ENCODE data around the gene PHF1. TPM values are rescaled to one million over a fixed set of nuclear protein-coding genes. Genes with fewer than 3 reads are reported as not detected.
"Not testable (repeated sequence)": the region's sequence is repeated elsewhere in the genome, so short reads cannot be mapped to it uniquely, and the experiment has no call there.

The PHF1 gene
- total RNA-seq, 2 experiments from 2014 or later = 32.4 to 42.3 TPM

GRCh38 chr6:33377171-33377570 is 33.6 kb upstream of the PHF1 start:
- H3K9me3 Mint-ChIP-seq = no peaks in the 10 kb centered on the region
- no peaks in the 10 kb centered on the region for H3K27me3 Mint-ChIP-seq
- H3K36me3 Mint-ChIP-seq = no peaks in the 10 kb centered on the region
- intact Hi-C loops (cut with micrococcal nuclease) = no loop called here
- CTCF ChIA-PET = no interaction called here
- no peak overlapping the region for H3K4me3 Mint-ChIP-seq
- POLR2A ChIA-PET = no interaction called here
- no peak for DNase-seq
- H3K4me1 Mint-ChIP-seq (ENCODE audit: low read depth) = peaks cover 8% of the 10 kb centered on the region
- H3K27ac Mint-ChIP-seq = no peak overlapping the region

- DNase-seq; H3K27me3 Mint-ChIP-seq; H3K36me3 Mint-ChIP-seq; H3K4me3 Mint-ChIP-seq; POLR2A ChIA-PET; H3K9me3 Mint-ChIP-seq; H3K4me1 Mint-ChIP-seq (ENCODE audit: low read depth); H3K27ac Mint-ChIP-seq; intact Hi-C loops (cut with micrococcal nuclease): not testable (repeated sequence)
- CTCF ChIA-PET = interaction anchor here (0.6 kb wide), 1 partner anchor 16 kb away, joined by 3 read pairs; no protein-coding TSS in a partner anchor
Observed at GRCh38 chr6:33379184-33379583, 31.6 kb upstream of the PHF1 start.

- ChIA-PET CTCF (interaction anchor here (0.6 kb wide), 1 partner anchor 80 kb away, joined by 3 read pairs; no protein-coding TSS in a partner anchor), POLR2A (no interaction called here)
- Mint-ChIP-seq H3K4me3 (no peak overlapping the region), H3K4me1 (ENCODE audit: low read depth) (no peaks in the 10 kb centered on the region), H3K27ac (no peak overlapping the region), H3K27me3 (peaks cover 2% of the 10 kb centered on the region), H3K9me3 (no peaks in the 10 kb centered on the region), H3K36me3 (no peaks in the 10 kb centered on the region)
- intact Hi-C loops (cut with micrococcal nuclease) = no loop called here
- DNase-seq = no peak
Observed at GRCh38 chr6:33380272-33380981, 30.4 kb upstream of the PHF1 start.

GRCh38 chr6:33383427-33384185 is 27.2 kb upstream of the PHF1 start:
- no peak overlapping the region for H3K4me3 Mint-ChIP-seq
- H3K27me3 Mint-ChIP-seq = peaks cover 2% of the 10 kb centered on the region
- no peaks in the 10 kb centered on the region for H3K36me3 Mint-ChIP-seq
- intact Hi-C loops (cut with micrococcal nuclease) = no loop called here
- H3K4me1 Mint-ChIP-seq (ENCODE audit: low read depth) = no peaks in the 10 kb centered on the region
- H3K27ac Mint-ChIP-seq = no peak overlapping the region
- ChIA-PET CTCF (interaction anchor here (0.6 kb wide), 1 partner anchor 772 kb away, joined by 4 read pairs; no protein-coding TSS in a partner anchor), POLR2A (no interaction called here)
- no peak for DNase-seq
- H3K9me3 Mint-ChIP-seq = no peaks in the 10 kb centered on the region

DNA sequence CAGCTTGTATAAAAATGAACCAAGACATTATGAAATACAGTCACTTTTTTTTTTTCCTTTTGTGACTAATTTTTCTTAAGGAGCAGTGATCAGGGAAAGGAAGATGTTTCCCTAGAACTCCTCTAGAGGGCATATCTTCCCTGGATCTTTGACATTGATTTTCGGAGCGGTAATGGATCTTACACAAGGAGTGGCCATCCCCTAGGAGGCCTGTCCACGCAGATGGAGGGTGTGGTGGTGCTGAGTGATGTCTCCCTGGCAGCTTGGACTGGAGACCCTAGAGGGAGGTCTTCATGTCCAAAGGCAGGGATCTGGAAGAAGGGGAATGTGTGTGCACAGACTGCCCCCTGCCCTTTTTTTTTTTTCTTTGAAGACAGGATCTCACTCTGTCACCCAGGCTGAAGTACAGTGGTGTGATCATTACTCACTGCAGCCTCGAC is 26.2 kb upstream of the PHF1 start:
- POLR2A ChIA-PET = no interaction called here

DNA sequence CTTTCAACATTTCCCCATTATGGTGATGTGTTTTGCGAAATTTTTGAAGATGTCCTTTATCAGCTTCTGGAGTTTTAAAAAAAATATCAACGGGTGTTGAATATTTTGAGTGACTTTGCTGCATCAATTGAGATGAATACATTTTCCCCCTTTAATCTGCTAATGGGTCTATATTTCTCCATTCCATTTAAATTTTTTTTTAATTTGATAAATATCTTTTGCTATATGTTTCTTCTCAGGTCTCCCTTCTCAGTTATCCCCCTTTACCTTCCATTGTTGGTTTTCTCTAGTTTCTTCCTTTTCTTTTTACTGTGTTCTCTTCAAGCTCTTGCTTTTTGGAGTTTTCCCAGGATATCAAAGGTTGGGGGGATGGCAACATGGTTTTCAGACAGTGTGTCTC is 20.6 kb upstream of the PHF1 start:
- DNase-seq = no peak
- POLR2A ChIA-PET = interaction anchor here (3.5 kb wide), 1 partner anchor 36 kb away, joined by 16 read pairs; no protein-coding TSS in a partner anchor
- Mint-ChIP-seq H3K27me3 (no peaks in the 10 kb centered on the region), H3K9me3 (no peaks in the 10 kb centered on the region), H3K27ac (peak overlapping the region; percentile 95), H3K4me3 (no peak overlapping the region), H3K36me3 (peaks cover 20% of the 10 kb centered on the region), H3K4me1 (ENCODE audit: low read depth) (peaks cover 32% of the 10 kb centered on the region)
- intact Hi-C loops (cut with micrococcal nuclease) = loop anchor here (5.0 kb wide), 1 partner anchor 93 kb away; the partner anchor contains the start of gene RGL2
- CTCF ChIA-PET = interaction anchor here (0.9 to 3.1 kb wide), 12 partner anchors 17 to 311 kb away, joined by 3 to 21 read pairs (median 5); partner anchors contain the start of genes BAK1, RGL2 and ZBTB9

More for the DNA sequence above, 26.2 kb upstream of the PHF1 start:
- CTCF ChIA-PET = interaction anchor here (0.6 kb wide), 1 partner anchor 771 kb away, joined by 4 read pairs; no protein-coding TSS in a partner anchor
- H3K9me3 Mint-ChIP-seq = no peaks in the 10 kb centered on the region
- H3K4me1 Mint-ChIP-seq (ENCODE audit: low read depth) = no peaks in the 10 kb centered on the region
- peak overlapping the region; percentile 7 for H3K27ac Mint-ChIP-seq
- no peak overlapping the region for H3K4me3 Mint-ChIP-seq
- intact Hi-C loops (cut with micrococcal nuclease) = no loop called here
- no peaks in the 10 kb centered on the region for H3K36me3 Mint-ChIP-seq
- DNase-seq = no peak
- peaks cover 2% of the 10 kb centered on the region for H3K27me3 Mint-ChIP-seq

- Mint-ChIP-seq H3K27me3 (no peaks in the 10 kb centered on the region), H3K9me3 (no peaks in the 10 kb centered on the region), H3K36me3 (peaks cover 22% of the 10 kb centered on the region), H3K4me1 (ENCODE audit: low read depth) (peaks cover 37% of the 10 kb centered on the region), H3K4me3 (peak overlapping the region; percentile 94), H3K27ac (peak overlapping the region; percentile 95)
- ChIA-PET CTCF (interaction anchor here (0.6 to 3.1 kb wide), 26 partner anchors 10 to 310 kb away, joined by 3 to 21 read pairs (median 4); partner anchors contain the start of genes BAK1, PFDN6, RGL2 and SYNGAP1), POLR2A (interaction anchor here (0.9 to 3.5 kb wide), 3 partner anchors 26 to 38 kb away, joined by 3 to 16 read pairs (median 4); no protein-coding TSS in a partner anchor)
- intact Hi-C loops (cut with micrococcal nuclease) = loop anchor here (1.0 to 5.0 kb wide), 9 partner anchors 19 to 191 kb away; partner anchors contain the start of genes CUTA, RGL2, RXRB and SLC39A7
- no peak for DNase-seq
Observed at GRCh38 chr6:33390767-33391277, 20.0 kb upstream of the PHF1 start.

- Mint-ChIP-seq H3K36me3 (peaks cover 25% of the 10 kb centered on the region), H3K4me3 (peak within 1 kb of the TSS; percentile 94), H3K9me3 (no peaks in the 10 kb centered on the region), H3K27me3 (no peaks in the 10 kb centered on the region), H3K4me1 (ENCODE audit: low read depth) (peaks cover 38% of the 10 kb centered on the region), H3K27ac (peak within 1 kb of the TSS; percentile 95)
- CTCF ChIA-PET = interaction anchor here (0.6 to 3.1 kb wide), 25 partner anchors 10 to 309 kb away, joined by 3 to 21 read pairs (median 4); partner anchors contain the start of genes BAK1, PFDN6, SYNGAP1 and WDR46
- POLR2A ChIA-PET = interaction anchor here (0.8 to 3.5 kb wide), 8 partner anchors 19 to 63 kb away, joined by 3 to 16 read pairs (median 4); partner anchors contain the start of genes PHF1 and ZBTB9
- peak; percentile 100 for DNase-seq
- intact Hi-C loops (cut with micrococcal nuclease) = loop anchor here (1.0 to 5.0 kb wide), 9 partner anchors 19 to 191 kb away; partner anchors contain the start of genes CUTA, RGL2, RXRB and SLC39A7
Observed at GRCh38 chr6:33391278-33391921, 19.4 kb upstream of the PHF1 start, which contains the start of gene KIFC1. Gene KIFC1 (plus strand): TSS chr6:33391823. CDS start chr6:33391986, 163 bp downstream.

- Mint-ChIP-seq H3K9me3 (no peaks in the 10 kb centered on the region), H3K27me3 (no peaks in the 10 kb centered on the region), H3K4me3 (peak overlapping the region; percentile 94), H3K4me1 (ENCODE audit: low read depth) (peaks cover 38% of the 10 kb centered on the region), H3K27ac (peak overlapping the region; percentile 95), H3K36me3 (peaks cover 25% of the 10 kb centered on the region)
- intact Hi-C loops (cut with micrococcal nuclease) = loop anchor here (1.0 to 5.0 kb wide), 11 partner anchors 18 to 192 kb away; partner anchors contain the start of genes CUTA, RGL2, RXRB and SLC39A7
- peak; percentile 79 for DNase-seq
- CTCF ChIA-PET = interaction anchor here (1.3 to 3.1 kb wide), 2 partner anchors 34 to 74 kb away, joined by 4 to 21 read pairs; partner anchors contain the start of gene ZBTB22
- POLR2A ChIA-PET = interaction anchor here (0.8 to 3.5 kb wide), 8 partner anchors 18 to 143 kb away, joined by 3 to 16 read pairs (median 4); partner anchors contain the start of genes PHF1 and ZBTB9
Observed at GRCh38 chr6:33391922-33392594, 18.8 kb upstream of the PHF1 start.

- Mint-ChIP-seq H3K27ac (peak overlapping the region; percentile 95), H3K9me3 (no peaks in the 10 kb centered on the region), H3K27me3 (no peaks in the 10 kb centered on the region), H3K4me1 (ENCODE audit: low read depth) (peaks cover 38% of the 10 kb centered on the region), H3K4me3 (peak overlapping the region; percentile 94), H3K36me3 (peaks cover 28% of the 10 kb centered on the region)
- DNase-seq = no peak
- POLR2A ChIA-PET = interaction anchor here (1.0 to 3.5 kb wide), 7 partner anchors 18 to 143 kb away, joined by 3 to 16 read pairs (median 4); partner anchors contain the start of genes PHF1 and ZBTB9
- intact Hi-C loops (cut with micrococcal nuclease) = loop anchor here (1.0 to 5.0 kb wide), 3 partner anchors 62 to 95 kb away; partner anchors contain the start of genes RGL2, TAPBP and ZBTB9
- CTCF ChIA-PET = interaction anchor here (1.3 to 3.1 kb wide), 2 partner anchors 33 to 75 kb away, joined by 4 to 21 read pairs; partner anchors contain the start of gene ZBTB22
Observed at GRCh38 chr6:33392595-33392948, 18.2 kb upstream of the PHF1 start.
